ENCODE measurements around the gene SUGCT. TPM values are rescaled to one million over a fixed set of nuclear protein-coding genes. Genes with fewer than 3 reads are reported as not detected.

The SUGCT gene
- total and polyA plus RNA-seq, 2 of the 13 experiments (the other 11 are each of a cell fraction or from before 2014, with no cell fraction given): 10.1 to 22.2 TPM

- WGBS (ENCODE audit: low lambda C conversion rate): 82% methylated on average over 4 of the region's 4 CpGs
- H3K4me3 ChIP-seq (replicated peaks in 1 of 3; ENCODE audit: insufficient read depth in 1 of 3, low read depth in 2 of 3, low read length in 3 of 3): no peak overlapping the region
- no peaks in the 10 kb centered on the region for H3K27me3 ChIP-seq (ENCODE audit: control insufficient read depth in 1 of 2, insufficient read depth in 2 of 2, low read length in 2 of 2)
- DNase-seq (ENCODE audit: low spot score): no peak
- no peak for FAIRE-seq
- no peaks in the 10 kb centered on the region for H3K79me2 ChIP-seq (ENCODE audit: insufficient read depth, low read length)
- no peaks in the 10 kb centered on the region for H3K36me3 ChIP-seq (replicated peaks in 1 of 2; ENCODE audit: control insufficient read depth in 1 of 2, insufficient read depth in 2 of 2, low read length in 2 of 2)
- H3K9me3 ChIP-seq (ENCODE audit: low read length): no peaks in the 10 kb centered on the region
- H3K9ac ChIP-seq (ENCODE audit: insufficient read depth, low read depth, low read length): no peak overlapping the region
- BruUV-seq (replicated peaks): no TSS peak
- intact Hi-C loops (cut with micrococcal nuclease; ENCODE audit: unreplicated experiment): no loop called here
- ChIA-PET POLR2A (no interaction called here), CTCF (ENCODE audit: low intra/inter-chr PET ratio, low total read pairs) (no interaction called here)
- no peak overlapping the region for H2AFZ ChIP-seq (ENCODE audit: low read length)
- no peaks in the 10 kb centered on the region for H4K20me1 ChIP-seq (ENCODE audit: insufficient read depth, low read length)
- in situ Hi-C loops (cut with HindIII; ENCODE audit: extremely low pct_ligation_motif_present, low pct_unique_long_range_greater_than_20kb): no loop called here
- no peaks in the 10 kb centered on the region for H3K4me1 ChIP-seq (ENCODE audit: insufficient read depth, low read length)
- H3K27ac ChIP-seq (ENCODE audit: extremely low read length, insufficient read depth, low read length): no peak overlapping the region
- ATAC-seq: no peak
- no peak overlapping the region for H3K4me2 ChIP-seq (ENCODE audit: low read depth, low read length)
- TF ChIP-seq NFIB (CRISPR knock-in tag; IDR thresholded peaks at IDR 0.05; ENCODE audit: borderline replicate concordance) (no peak), GMEB2 (CRISPR knock-in tag; IDR thresholded peaks at IDR 0.05; ENCODE audit: low read depth) (no peak), ZNF790 (CRISPR knock-in tag; IDR thresholded peaks at IDR 0.05; ENCODE audit: borderline replicate concordance) (no peak)
These were observed 175.5 kb downstream of the SUGCT start for GRCh38 chr7:40310258-40310657.

GRCh38 chr7:40311307-40311706, 176.5 kb downstream of the SUGCT start:
- no TSS peak for BruUV-seq (replicated peaks)
- no peak for ATAC-seq
- CTCF ChIA-PET (ENCODE audit: low intra/inter-chr PET ratio, low total read pairs): no interaction called here
- Histone ChIP-seq H2AFZ (ENCODE audit: low read length) (no peak overlapping the region), H4K20me1 (ENCODE audit: insufficient read depth, low read length) (no peaks in the 10 kb centered on the region), H3K36me3 (replicated peaks in 1 of 2; ENCODE audit: control insufficient read depth in 1 of 2, insufficient read depth in 2 of 2, low read length in 2 of 2) (no peaks in the 10 kb centered on the region), H3K79me2 (ENCODE audit: insufficient read depth, low read length) (no peaks in the 10 kb centered on the region), H3K9ac (ENCODE audit: insufficient read depth, low read depth, low read length) (no peak overlapping the region), H3K9me3 (ENCODE audit: low read length) (no peaks in the 10 kb centered on the region), H3K27me3 (ENCODE audit: control insufficient read depth in 1 of 2, insufficient read depth in 2 of 2, low read length in 2 of 2) (no peaks in the 10 kb centered on the region), H3K27ac (ENCODE audit: extremely low read length, insufficient read depth, low read length) (no peak overlapping the region), H3K4me1 (ENCODE audit: insufficient read depth, low read length) (no peaks in the 10 kb centered on the region), H3K4me2 (ENCODE audit: low read depth, low read length) (no peak overlapping the region), H3K4me3 (replicated peaks in 1 of 3; ENCODE audit: insufficient read depth in 1 of 3, low read depth in 2 of 3, low read length in 3 of 3) (no peak overlapping the region)
- in situ Hi-C loops (cut with HindIII; ENCODE audit: extremely low pct_ligation_motif_present, low pct_unique_long_range_greater_than_20kb) (no loop called here), intact Hi-C loops (cut with micrococcal nuclease; ENCODE audit: unreplicated experiment) (no loop called here)
- DNase-seq (ENCODE audit: low spot score): no peak
- no peak for TF ChIP-seq GMEB1 (CRISPR knock-in tag; IDR thresholded peaks at IDR 0.05; ENCODE audit: borderline replicate concordance)
- TF ChIP-seq DRAP1 (CRISPR knock-in tag; IDR thresholded peaks at IDR 0.05): no peak
- no peak for TF ChIP-seq NRL (CRISPR knock-in tag; IDR thresholded peaks at IDR 0.05; ENCODE audit: borderline replicate concordance)
- TF ChIP-seq TFDP2 (CRISPR knock-in tag; IDR thresholded peaks at IDR 0.05): no peak
- 83% methylated on average over 3 of the region's 3 CpGs for WGBS (ENCODE audit: low lambda C conversion rate)
- POLR2A ChIA-PET: no interaction called here
- no peak for FAIRE-seq
